DND-41 (cell line): Measurements from ENCODE around the gene FOXN1.

Experiments used
- EZH2 ChIP-seq: IDR thresholded peaks from 3 replicates; pipeline ENCODE4 v1.6.1; 2012; ENCODE audit warnings: borderline replicate concordance, low read depth, mild to moderate bottlenecking, moderate library complexity, low read length, inconsistent platforms; ENCODE audit not compliant: severe bottlenecking
- TF ChIP-seq, protein P1 (sequence below): IDR thresholded peaks from 2 replicates; pipeline ENCODE4 v1.5.1; 2012; ENCODE audit warnings: borderline replicate concordance, low read length, moderate library complexity, mild to moderate bottlenecking; ENCODE audit not compliant: poor library complexity, severe bottlenecking; ENCODE audit errors: extremely low read depth

- TF ChIP-seq, protein P1, sequence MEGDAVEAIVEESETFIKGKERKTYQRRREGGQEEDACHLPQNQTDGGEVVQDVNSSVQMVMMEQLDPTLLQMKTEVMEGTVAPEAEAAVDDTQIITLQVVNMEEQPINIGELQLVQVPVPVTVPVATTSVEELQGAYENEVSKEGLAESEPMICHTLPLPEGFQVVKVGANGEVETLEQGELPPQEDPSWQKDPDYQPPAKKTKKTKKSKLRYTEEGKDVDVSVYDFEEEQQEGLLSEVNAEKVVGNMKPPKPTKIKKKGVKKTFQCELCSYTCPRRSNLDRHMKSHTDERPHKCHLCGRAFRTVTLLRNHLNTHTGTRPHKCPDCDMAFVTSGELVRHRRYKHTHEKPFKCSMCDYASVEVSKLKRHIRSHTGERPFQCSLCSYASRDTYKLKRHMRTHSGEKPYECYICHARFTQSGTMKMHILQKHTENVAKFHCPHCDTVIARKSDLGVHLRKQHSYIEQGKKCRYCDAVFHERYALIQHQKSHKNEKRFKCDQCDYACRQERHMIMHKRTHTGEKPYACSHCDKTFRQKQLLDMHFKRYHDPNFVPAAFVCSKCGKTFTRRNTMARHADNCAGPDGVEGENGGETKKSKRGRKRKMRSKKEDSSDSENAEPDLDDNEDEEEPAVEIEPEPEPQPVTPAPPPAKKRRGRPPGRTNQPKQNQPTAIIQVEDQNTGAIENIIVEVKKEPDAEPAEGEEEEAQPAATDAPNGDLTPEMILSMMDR = no peak
- no peak for TF ChIP-seq EZH2
Observed at GRCh38 chr17:28467456-28468025, 38.6 kb upstream of the FOXN1 start.
